SK-N-SH (cell line): ENCODE data around the gene UGT1A10.
"Not testable (repeated sequence)": the region's sequence is repeated elsewhere in the genome, so short reads cannot be mapped to it uniquely, and the experiment has no call there.

ENCODE experiments used
- CTCF ChIP-seq: fragments of 200-600 bp; sonication (generic); IDR thresholded peaks from 2 replicates; pipeline ENCODE4 v1.6.1; 2017; ENCODE audit warnings: antibody characterized with exemption, mild to moderate bottlenecking, moderate library complexity
- EP300 ChIP-seq, 2 experiments: IDR thresholded peaks; 2 replicates each; pipeline versions ENCODE4 v1.4.0 to v1.6.1; 2012; ENCODE audit warnings: borderline replicate concordance in 1 of 2, low read depth in 1 of 2, low read length in 1 of 2
- EZH2phosphoT487 ChIP-seq: fragments of 200-600 bp; sonication (generic); IDR thresholded peaks from 2 replicates; pipeline ENCODE4 v1.6.1; 2017; ENCODE audit warnings: low read depth, mixed run types, mild to moderate bottlenecking, antibody characterized with exemption, moderate library complexity, borderline replicate concordance
- RFX5 ChIP-seq: IDR thresholded peaks from 2 replicates; pipeline ENCODE4 v1.6.1; 2012; ENCODE audit warnings: mild to moderate bottlenecking, improper control_type of control experiment, low read length

GRCh38 chr2:233736868-233737653, 100.8 kb downstream of the UGT1A10 start:
- TF ChIP-seq EP300 (IDR thresholded peaks at IDR 0.05; ENCODE audit: borderline replicate concordance in 1 of 2, low read depth in 1 of 2, low read length in 1 of 2); CTCF; EZH2phosphoT487; RFX5: not testable (repeated sequence)
